SK-N-MC (cell line): Measurements from ENCODE around the gene SNW1.

Source experiments
- EZH2 ChIP-seq: fragments of 200-600 bp; sonication (generic); IDR thresholded peaks from one replicate; pipeline ENCODE4 v1.6.1; 2017; ENCODE audit warnings: antibody characterized with exemption
- POLR2AphosphoS5 ChIP-seq: IDR thresholded peaks from 2 replicates; pipeline ENCODE4 v1.6.1; 2012; ENCODE audit warnings: mild to moderate bottlenecking, low read depth, low read length, borderline replicate concordance

GRCh38 chr14:77709412-77709811 is 51.5 kb downstream of the SNW1 start:
- TF ChIP-seq EZH2 = no peak
- no peak for TF ChIP-seq POLR2AphosphoS5
